Mononuclear cell (primary cell): ENCODE data around the gene DMRTB1. TPM values are rescaled to one million over a fixed set of nuclear protein-coding genes. Genes with fewer than 3 reads are reported as not detected.

Experiments used
- H3K27me3 ChIP-seq: 2 replicates; pipeline ENCODE4 v1.6.0; 2011; ENCODE audit warnings: low read length, control low read depth; ENCODE audit not compliant: insufficient read depth
- H3K4me1 ChIP-seq: 2 replicates; pipeline ENCODE4 v1.5.1; 2011; ENCODE audit warnings: mild to moderate bottlenecking, low read length, control low read depth; ENCODE audit not compliant: insufficient read depth
- H3K4me3 ChIP-seq: 2 replicates; pipeline ENCODE4 v1.5.1; 2011; ENCODE audit warnings: mild to moderate bottlenecking, low read length, moderate library complexity
- H3K9me3 ChIP-seq: 2 replicates; pipeline ENCODE4 v1.5.1; 2011; ENCODE audit warnings: low read depth, mild to moderate bottlenecking, control low read depth, low read length
- total RNA-seq: library from RNA; depleted of rRNA; stranded (reverse); fragments of >200 nt; gene quantifications from one replicate; pipeline ENCODE4 v1.2.3, GENCODE V29; 2012

Gene DMRTB1
- total RNA-seq, 1 donor = not detected

DNA sequence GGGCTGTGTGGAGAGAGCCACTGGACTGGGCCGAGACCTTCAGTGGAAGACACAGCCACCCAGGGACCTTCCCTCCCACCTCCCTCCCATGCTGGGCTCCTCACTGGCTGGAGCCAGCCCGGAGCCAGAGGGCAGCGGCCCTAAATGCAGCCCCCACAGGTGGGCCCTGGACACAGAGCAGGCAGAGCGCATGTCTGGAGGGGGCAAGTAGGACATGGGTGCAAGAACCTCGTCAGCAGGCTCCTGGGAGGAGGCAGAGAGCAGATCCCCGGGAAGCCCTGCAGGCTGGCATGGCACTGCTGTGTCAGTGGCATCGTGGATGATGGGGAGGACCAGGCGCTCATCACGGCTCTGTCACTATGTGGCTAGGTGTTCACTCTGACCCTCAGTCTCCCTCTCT is 45.7 kb downstream of the DMRTB1 start:
- Histone ChIP-seq H3K4me3 (no peak overlapping the region), H3K27me3 (no peaks in the 10 kb centered on the region), H3K4me1 (no peaks in the 10 kb centered on the region), H3K9me3 (no peaks in the 10 kb centered on the region)

GRCh38 chr1:53505401-53505800 is 46.2 kb downstream of the DMRTB1 start:
- H3K9me3 ChIP-seq = no peaks in the 10 kb centered on the region
- H3K27me3 ChIP-seq = no peaks in the 10 kb centered on the region
- H3K4me1 ChIP-seq = no peaks in the 10 kb centered on the region
- no peak overlapping the region for H3K4me3 ChIP-seq

- no peak overlapping the region for H3K4me3 ChIP-seq
- no peaks in the 10 kb centered on the region for H3K4me1 ChIP-seq
Measured at GRCh38 chr1:53505891-53506290, 46.7 kb downstream of the DMRTB1 start.

DNA sequence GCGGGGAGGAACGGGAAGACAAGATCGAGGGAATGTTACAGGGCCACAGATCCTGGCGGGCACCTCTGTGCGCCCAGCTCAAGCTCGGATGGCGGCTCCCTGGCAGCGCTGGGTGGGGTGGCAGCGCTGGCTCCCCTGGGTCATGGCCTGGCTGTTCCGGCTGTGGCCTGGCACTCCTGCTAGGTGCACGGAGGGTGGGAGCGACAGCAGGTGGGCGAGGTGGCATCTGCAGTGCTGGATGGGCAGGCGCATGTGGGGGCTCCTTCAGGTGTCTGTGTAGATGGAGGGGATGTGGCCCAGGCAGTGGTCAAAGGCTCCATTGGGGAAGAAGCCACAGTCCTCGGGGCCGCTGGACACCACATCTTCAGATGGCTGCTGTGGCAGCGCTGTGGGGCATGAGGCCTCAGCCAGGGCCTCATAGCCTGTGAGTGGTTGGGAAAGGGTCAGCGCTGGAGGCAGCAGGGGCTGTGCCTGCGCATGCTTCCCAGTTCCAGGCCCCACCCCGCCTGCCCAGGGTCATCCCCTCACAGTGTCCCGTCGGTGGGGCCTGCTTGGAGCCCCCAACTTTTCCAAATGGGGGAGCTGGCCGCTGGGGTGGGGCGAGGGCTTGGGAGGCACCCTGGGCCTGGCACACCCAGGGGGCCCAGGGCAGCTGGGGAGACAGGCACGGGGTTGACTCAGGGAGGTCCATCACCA is 47.3 kb downstream of the DMRTB1 start:
- Histone ChIP-seq H3K4me3 (no peak overlapping the region), H3K4me1 (no peaks in the 10 kb centered on the region)

More at GRCh38 chr1:53505891-53506290, 46.7 kb downstream of the DMRTB1 start:
- no peaks in the 10 kb centered on the region for H3K27me3 ChIP-seq
- H3K9me3 ChIP-seq = no peaks in the 10 kb centered on the region

GRCh38 chr1:53507116-53507820 is 48.1 kb downstream of the DMRTB1 start:
- Histone ChIP-seq H3K4me3 (no peak overlapping the region), H3K27me3 (no peaks in the 10 kb centered on the region), H3K4me1 (no peaks in the 10 kb centered on the region), H3K9me3 (no peaks in the 10 kb centered on the region)

More for the DNA sequence above, 47.3 kb downstream of the DMRTB1 start:
- Histone ChIP-seq H3K27me3 (no peaks in the 10 kb centered on the region), H3K9me3 (no peaks in the 10 kb centered on the region)

DNA sequence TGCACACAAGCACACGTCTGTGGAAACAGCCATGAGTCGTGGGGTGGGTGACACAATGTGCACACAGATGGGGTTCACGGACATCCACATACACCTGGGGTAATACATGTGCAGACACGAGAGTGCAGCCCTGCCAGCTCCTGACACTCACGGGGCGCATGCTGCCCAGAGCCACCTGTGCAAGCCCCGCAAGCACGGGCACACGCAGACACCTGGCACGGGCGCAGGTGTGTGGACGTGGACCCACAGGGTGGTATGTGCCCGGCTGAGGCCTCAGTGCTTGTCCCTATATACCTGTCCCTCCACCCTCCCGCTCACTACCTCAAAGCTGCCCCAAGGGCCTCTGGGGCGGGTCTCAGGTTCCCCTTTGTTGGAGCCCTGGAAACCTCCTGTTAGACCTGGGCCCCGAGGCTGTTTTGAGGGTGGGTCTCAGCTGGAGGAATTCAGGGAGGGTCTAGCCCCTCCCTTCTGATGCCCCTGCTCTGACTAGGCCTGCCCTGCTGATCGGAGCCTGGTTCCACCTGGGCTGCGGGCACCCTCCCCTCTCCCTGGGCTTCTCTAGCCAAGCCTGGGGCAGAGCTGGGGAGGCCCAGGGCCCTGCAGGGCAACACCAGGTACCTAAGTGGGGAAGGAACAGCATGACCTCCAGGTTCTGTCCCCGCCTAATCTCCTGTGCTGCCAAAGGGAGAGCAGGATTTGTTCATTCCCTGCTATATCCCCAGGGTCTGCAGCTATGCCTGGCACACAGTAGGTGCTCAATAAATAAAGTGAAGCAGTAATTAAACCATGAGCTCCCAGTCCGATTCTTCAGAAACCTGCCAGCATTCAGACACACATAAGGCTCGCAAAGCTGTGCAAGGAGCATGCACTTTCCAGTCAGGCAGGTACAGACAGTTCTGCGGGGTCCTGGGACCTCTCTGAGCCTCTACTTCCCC is 49.1 kb downstream of the DMRTB1 start:
- Histone ChIP-seq H3K27me3 (no peaks in the 10 kb centered on the region), H3K4me3 (no peak overlapping the region), H3K9me3 (no peaks in the 10 kb centered on the region), H3K4me1 (no peaks in the 10 kb centered on the region)

DNA sequence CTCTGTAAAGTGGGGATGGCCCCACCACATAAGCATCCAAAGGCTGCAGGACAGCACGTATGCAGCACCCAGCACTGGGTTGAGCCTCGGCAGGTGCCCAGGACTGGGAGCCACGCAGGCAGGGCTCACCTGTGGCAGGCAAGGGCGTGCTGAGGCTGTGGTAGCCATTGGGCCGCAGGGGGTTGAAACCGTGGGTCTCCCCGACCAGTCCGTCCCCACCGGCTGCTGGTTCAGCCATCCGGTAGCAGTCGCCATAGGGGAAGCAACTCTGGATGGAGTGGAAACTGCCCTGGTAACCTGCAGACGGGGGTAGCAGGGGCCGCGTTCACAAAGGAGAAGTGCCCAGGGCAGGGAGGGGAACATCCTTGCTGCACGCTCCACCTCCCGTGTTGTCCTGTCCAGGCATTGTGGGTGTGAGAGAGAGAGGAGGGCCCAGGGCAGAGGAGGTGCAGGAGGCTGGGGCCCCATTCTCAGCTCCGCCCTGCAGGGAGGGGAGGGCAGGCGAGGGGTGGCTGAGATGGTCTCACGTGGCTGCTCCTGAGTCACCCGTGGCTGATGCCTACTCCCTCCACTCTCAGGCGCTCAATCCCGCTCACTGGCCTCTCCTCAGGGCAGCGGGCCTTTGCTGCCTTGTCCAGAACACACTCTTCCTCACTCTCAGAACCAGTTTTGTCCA is 49.9 kb downstream of the DMRTB1 start:
- Histone ChIP-seq H3K4me3 (no peak overlapping the region), H3K9me3 (no peaks in the 10 kb centered on the region)

DNA sequence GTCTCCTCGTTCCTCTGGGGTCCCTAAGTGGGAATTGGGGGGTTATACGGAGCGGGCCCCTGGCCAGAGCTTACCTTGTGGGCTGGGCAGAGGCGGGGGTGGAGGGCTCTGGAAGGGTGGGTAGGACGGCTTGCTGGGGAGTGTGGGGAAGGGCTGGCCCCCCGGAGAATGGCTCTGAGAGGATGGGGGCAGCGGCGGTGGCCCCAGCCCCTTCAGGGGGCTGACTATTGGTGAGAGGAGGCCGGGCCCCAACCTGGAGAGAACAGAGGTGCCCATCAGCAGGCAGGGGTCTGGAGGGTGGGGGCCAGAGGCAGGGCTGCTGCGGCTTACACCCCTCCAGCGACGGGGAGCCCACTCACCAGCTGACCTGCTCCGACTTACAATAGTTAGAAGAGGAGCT is 50.6 kb downstream of the DMRTB1 start:
- H3K27me3 ChIP-seq = no peaks in the 10 kb centered on the region

More for the DNA sequence above, 49.9 kb downstream of the DMRTB1 start:
- Histone ChIP-seq H3K27me3 (no peaks in the 10 kb centered on the region), H3K4me1 (no peaks in the 10 kb centered on the region)

GRCh38 chr1:53510215-53510614 is 51.0 kb downstream of the DMRTB1 start:
- no peaks in the 10 kb centered on the region for H3K27me3 ChIP-seq
- no peaks in the 10 kb centered on the region for H3K9me3 ChIP-seq
- H3K4me3 ChIP-seq = no peak overlapping the region
- no peaks in the 10 kb centered on the region for H3K4me1 ChIP-seq

More for the DNA sequence above, 50.6 kb downstream of the DMRTB1 start:
- no peak overlapping the region for H3K4me3 ChIP-seq
- H3K4me1 ChIP-seq = no peaks in the 10 kb centered on the region
- H3K9me3 ChIP-seq = no peaks in the 10 kb centered on the region

GRCh38 chr1:53511323-53511932 is 52.2 kb downstream of the DMRTB1 start:
- no peak overlapping the region for H3K4me3 ChIP-seq
- no peaks in the 10 kb centered on the region for H3K9me3 ChIP-seq
- H3K27me3 ChIP-seq = no peaks in the 10 kb centered on the region
- no peaks in the 10 kb centered on the region for H3K4me1 ChIP-seq

GRCh38 chr1:53511933-53512806 is 53.0 kb downstream of the DMRTB1 start:
- no peaks in the 10 kb centered on the region for H3K27me3 ChIP-seq
- H3K4me1 ChIP-seq = no peaks in the 10 kb centered on the region
- H3K9me3 ChIP-seq = no peaks in the 10 kb centered on the region
- H3K4me3 ChIP-seq = no peak overlapping the region

GRCh38 chr1:53512807-53513755 is 53.9 kb downstream of the DMRTB1 start:
- Histone ChIP-seq H3K4me3 (no peak overlapping the region), H3K9me3 (no peaks in the 10 kb centered on the region), H3K4me1 (no peaks in the 10 kb centered on the region), H3K27me3 (no peaks in the 10 kb centered on the region)

GRCh38 chr1:53513846-53514245 is 54.6 kb downstream of the DMRTB1 start:
- H3K4me1 ChIP-seq = no peaks in the 10 kb centered on the region
- H3K4me3 ChIP-seq = no peak overlapping the region
- H3K9me3 ChIP-seq = no peaks in the 10 kb centered on the region
- no peaks in the 10 kb centered on the region for H3K27me3 ChIP-seq
